SK-N-DZ (cell line): ENCODE data around the gene TEKT1.

Experiments used
- DNase-seq: peaks from one replicate; pipeline ENCODE4 v3.0.0-alpha.2; 2015; ENCODE audit warnings: low spot score
- small RNA-seq, 2 experiments: library from RNA; depleted of rRNA; stranded (forward); fragments of <200 nt; gene quantifications; one replicate each; pipeline ENCODE3, GENCODE V24; 2014

Gene TEKT1

GRCh38 chr17:6761779-6762178 is 69.8 kb downstream of the TEKT1 start:
- no peak for DNase-seq

- no peak for DNase-seq
Measured at GRCh38 chr17:6757747-6758146, 73.8 kb downstream of the TEKT1 start.

- DNase-seq: no peak
Measured at GRCh38 chr17:6756425-6757031, 75.0 kb downstream of the TEKT1 start.

GRCh38 chr17:6755731-6756184 is 75.8 kb downstream of the TEKT1 start, which contains the start of gene XAF1:
Gene XAF1 (plus strand): TSS chr17:6756046. CDS start chr17:6756079, 33 bp downstream.
- DNase-seq: no peak

- DNase-seq: peak; percentile 45
Measured at GRCh38 chr17:6755281-6755680, 76.2 kb downstream of the TEKT1 start.

GRCh38 chr17:6753546-6753945 is 78.0 kb downstream of the TEKT1 start:
- no peak for DNase-seq

- DNase-seq: no peak
Measured at GRCh38 chr17:6753006-6753445, 78.5 kb downstream of the TEKT1 start.

GRCh38 chr17:6752068-6752909 is 79.2 kb downstream of the TEKT1 start:
- DNase-seq: no peak

GRCh38 chr17:6749519-6749918 is 82.0 kb downstream of the TEKT1 start:
- no peak for DNase-seq

GRCh38 chr17:6748617-6749016 is 82.9 kb downstream of the TEKT1 start:
- DNase-seq: no peak

Small RNA genes within 50 kb of the gene (small RNA-seq; reads per million reads assigned to genes)
- gene AC004706.2: 0 reads per million in 2 experiments
